ENCODE measurements around the gene MOB2.

Gene MOB2

GRCh38 chr11:1518301-1518700 lies 31.7 kb upstream of the MOB2 start:
- no peaks in the 10 kb centered on the region for H3K36me3 ChIP-seq (ENCODE audit: insufficient read depth, low read length)
- H3K4me3 ChIP-seq (ENCODE audit: low read depth in 1 of 2, low read length in 2 of 2) = no peak overlapping the region
- no peak for ATAC-seq (ENCODE audit: insufficient read depth, low read depth)
- no peak overlapping the region for H3K27ac ChIP-seq (ENCODE audit: low read length)
- no peak overlapping the region for H3K9ac ChIP-seq (ENCODE audit: low read depth, low read length)
- no peak overlapping the region for H2AFZ ChIP-seq (ENCODE audit: low read depth, low read length)
- no peak for TF ChIP-seq EZH2 (IDR thresholded peaks at IDR 0.05; ENCODE audit: borderline replicate concordance, low read depth, low read length, severe bottlenecking)
- TF ChIP-seq CTCF (IDR thresholded peaks at IDR 0.05; ENCODE audit: borderline replicate concordance, extremely low read depth, low read length, poor library complexity, severe bottlenecking) = no peak
- DNase-seq = no peak
- H3K79me2 ChIP-seq (ENCODE audit: insufficient read depth, low read length) = peaks cover 96% of the 10 kb centered on the region
- no peak overlapping the region for H3K4me2 ChIP-seq (ENCODE audit: insufficient read depth, low read length)
- H3K9me3 ChIP-seq (ENCODE audit: insufficient read depth, low read length, severe bottlenecking) = no peaks in the 10 kb centered on the region
- no peaks in the 10 kb centered on the region for H3K4me1 ChIP-seq (ENCODE audit: insufficient read depth, low read length)
- H4K20me1 ChIP-seq (ENCODE audit: insufficient read depth, low read length) = peaks cover 88% of the 10 kb centered on the region
- no peaks in the 10 kb centered on the region for H3K27me3 ChIP-seq (ENCODE audit: insufficient read depth, low read length, poor library complexity)

GRCh38 chr11:1517117-1518005 lies 30.8 kb upstream of the MOB2 start:
- Histone ChIP-seq H3K36me3 (ENCODE audit: insufficient read depth, low read length) (no peaks in the 10 kb centered on the region), H3K4me1 (ENCODE audit: insufficient read depth, low read length) (no peaks in the 10 kb centered on the region), H3K9me3 (ENCODE audit: insufficient read depth, low read length, severe bottlenecking) (no peaks in the 10 kb centered on the region), H3K27me3 (ENCODE audit: insufficient read depth, low read length, poor library complexity) (no peaks in the 10 kb centered on the region), H3K4me3 (ENCODE audit: low read depth in 1 of 2, low read length in 2 of 2) (no peak overlapping the region), H3K4me2 (ENCODE audit: insufficient read depth, low read length) (no peak overlapping the region), H3K9ac (ENCODE audit: low read depth, low read length) (no peak overlapping the region), H3K27ac (ENCODE audit: low read length) (no peak overlapping the region), H2AFZ (ENCODE audit: low read depth, low read length) (no peak overlapping the region), H3K79me2 (ENCODE audit: insufficient read depth, low read length) (peaks cover 90% of the 10 kb centered on the region), H4K20me1 (ENCODE audit: insufficient read depth, low read length) (peaks cover 87% of the 10 kb centered on the region)
- DNase-seq (no peak), ATAC-seq (ENCODE audit: insufficient read depth, low read depth) (no peak)
- TF ChIP-seq CTCF (IDR thresholded peaks at IDR 0.05; ENCODE audit: borderline replicate concordance, extremely low read depth, low read length, poor library complexity, severe bottlenecking) = no peak
- TF ChIP-seq EZH2 (IDR thresholded peaks at IDR 0.05; ENCODE audit: borderline replicate concordance, low read depth, low read length, severe bottlenecking) = no peak

- no peak overlapping the region for H3K4me2 ChIP-seq (ENCODE audit: insufficient read depth, low read length)
- TF ChIP-seq CTCF (IDR thresholded peaks at IDR 0.05; ENCODE audit: borderline replicate concordance, extremely low read depth, low read length, poor library complexity, severe bottlenecking) = no peak
- no peak for TF ChIP-seq EZH2 (IDR thresholded peaks at IDR 0.05; ENCODE audit: borderline replicate concordance, low read depth, low read length, severe bottlenecking)
- peaks cover 95% of the 10 kb centered on the region for H4K20me1 ChIP-seq (ENCODE audit: insufficient read depth, low read length)
- no peak overlapping the region for H3K4me3 ChIP-seq (ENCODE audit: low read depth in 1 of 2, low read length in 2 of 2)
- H3K36me3 ChIP-seq (ENCODE audit: insufficient read depth, low read length) = no peaks in the 10 kb centered on the region
- H3K9ac ChIP-seq (ENCODE audit: low read depth, low read length) = no peak overlapping the region
- H3K27me3 ChIP-seq (ENCODE audit: insufficient read depth, low read length, poor library complexity) = no peaks in the 10 kb centered on the region
- H3K9me3 ChIP-seq (ENCODE audit: insufficient read depth, low read length, severe bottlenecking) = no peaks in the 10 kb centered on the region
- peaks cover 91% of the 10 kb centered on the region for H3K79me2 ChIP-seq (ENCODE audit: insufficient read depth, low read length)
- no peaks in the 10 kb centered on the region for H3K4me1 ChIP-seq (ENCODE audit: insufficient read depth, low read length)
- no peak for ATAC-seq (ENCODE audit: insufficient read depth, low read depth)
- no peak overlapping the region for H3K27ac ChIP-seq (ENCODE audit: low read length)
- DNase-seq = no peak
- no peak overlapping the region for H2AFZ ChIP-seq (ENCODE audit: low read depth, low read length)
Observed at GRCh38 chr11:1516273-1517067, 29.9 kb upstream of the MOB2 start.

All from DND-41 (cell line).